Measurements from ENCODE around the gene TMEM37. TPM values are rescaled to one million over a fixed set of nuclear protein-coding genes. Genes with fewer than 3 reads are reported as not detected.

The TMEM37 gene
- polyA plus RNA-seq, 1 experiment, result 0.63 TPM

- no peak for TF ChIP-seq CTCF (IDR thresholded peaks at IDR 0.05; ENCODE audit: insufficient read depth, low read depth, low read length)
- no peak for DNase-seq (ENCODE audit: low read depth)
- Histone ChIP-seq H3K4me3 (ENCODE audit: low read depth, low read length) (no peak overlapping the region), H3K36me3 (ENCODE audit: control insufficient read depth, insufficient read depth, low read length) (no peaks in the 10 kb centered on the region), H3K27me3 (ENCODE audit: control insufficient read depth, insufficient read depth, low read length) (no peaks in the 10 kb centered on the region; the same call in 1 of the 2 replicates)
- POLR2A ChIA-PET, result no interaction called here
- CTCF ChIA-PET, result interaction anchor here (1.2 to 3.7 kb wide), 2 partner anchors 11 to 57 kb away, joined by 3 to 22 read pairs; no protein-coding TSS in a partner anchor
Observed at GRCh38 chr2:119465687-119466086, 34.0 kb downstream of the TMEM37 start.

GRCh38 chr2:119466373-119466772, 34.7 kb downstream of the TMEM37 start:
- Histone ChIP-seq H3K36me3 (ENCODE audit: control insufficient read depth, insufficient read depth, low read length) (no peaks in the 10 kb centered on the region), H3K4me3 (ENCODE audit: low read depth, low read length) (no peak overlapping the region), H3K27me3 (ENCODE audit: control insufficient read depth, insufficient read depth, low read length) (no peaks in the 10 kb centered on the region; the same call in 1 of the 2 replicates)
- DNase-seq (ENCODE audit: low read depth), result no peak
- TF ChIP-seq CTCF (IDR thresholded peaks at IDR 0.05; ENCODE audit: insufficient read depth, low read depth, low read length), result no peak
- CTCF ChIA-PET, result interaction anchor here (1.0 to 3.7 kb wide), 3 partner anchors 11 to 59 kb away, joined by 3 to 22 read pairs (median 3); no protein-coding TSS in a partner anchor
- POLR2A ChIA-PET, result no interaction called here

- H3K4me3 ChIP-seq (ENCODE audit: low read depth, low read length), result no peak overlapping the region
- POLR2A ChIA-PET, result no interaction called here
- H3K36me3 ChIP-seq (ENCODE audit: control insufficient read depth, insufficient read depth, low read length), result no peaks in the 10 kb centered on the region
- CTCF ChIA-PET, result interaction anchor here (1.5 to 3.7 kb wide), 3 partner anchors 9 to 59 kb away, joined by 3 to 22 read pairs (median 8); no protein-coding TSS in a partner anchor
- no peaks in the 10 kb centered on the region for H3K27me3 ChIP-seq (ENCODE audit: control insufficient read depth, insufficient read depth, low read length)
- TF ChIP-seq CTCF (IDR thresholded peaks at IDR 0.05; ENCODE audit: insufficient read depth, low read depth, low read length), result no peak
- no peak for DNase-seq (ENCODE audit: low read depth)
Observed at GRCh38 chr2:119468154-119468955, 36.7 kb downstream of the TMEM37 start.

GRCh38 chr2:119469131-119469530, 37.5 kb downstream of the TMEM37 start:
- CTCF ChIA-PET, result interaction anchor here (1.5 to 3.7 kb wide), 3 partner anchors 8 to 60 kb away, joined by 3 to 22 read pairs (median 8); no protein-coding TSS in a partner anchor
- no peak for TF ChIP-seq CTCF (IDR thresholded peaks at IDR 0.05; ENCODE audit: insufficient read depth, low read depth, low read length)
- no peaks in the 10 kb centered on the region for H3K36me3 ChIP-seq (ENCODE audit: control insufficient read depth, insufficient read depth, low read length)
- H3K27me3 ChIP-seq (ENCODE audit: control insufficient read depth, insufficient read depth, low read length), result no peaks in the 10 kb centered on the region
- POLR2A ChIA-PET, result no interaction called here
- H3K4me3 ChIP-seq (ENCODE audit: low read depth, low read length), result no peak overlapping the region
- no peak for DNase-seq (ENCODE audit: low read depth)

GRCh38 chr2:119469661-119470297, 38.1 kb downstream of the TMEM37 start:
- H3K27me3 ChIP-seq (ENCODE audit: control insufficient read depth, insufficient read depth, low read length), result no peaks in the 10 kb centered on the region
- H3K4me3 ChIP-seq (ENCODE audit: low read depth, low read length), result no peak overlapping the region
- TF ChIP-seq CTCF (IDR thresholded peaks at IDR 0.05; ENCODE audit: insufficient read depth, low read depth, low read length), result no peak
- no peaks in the 10 kb centered on the region for H3K36me3 ChIP-seq (ENCODE audit: control insufficient read depth, insufficient read depth, low read length)
- POLR2A ChIA-PET, result no interaction called here
- no peak for DNase-seq (ENCODE audit: low read depth)
- CTCF ChIA-PET, result interaction anchor here (1.5 to 2.3 kb wide), 2 partner anchors 36 to 61 kb away, joined by 3 to 8 read pairs; no protein-coding TSS in a partner anchor

Data from BJ (cell line).